ENCODE measurements around the gene SORCS2.

- TF ChIP-seq CTCF (optimal IDR thresholded peaks at IDR 0.05 in 1 of 3, IDR thresholded peaks at IDR 0.05 in 1 of 3, conservative IDR thresholded peaks at IDR 0.05 in 1 of 3; ENCODE audit: extremely low read depth in 1 of 3, insufficient read depth in 2 of 3, low read length in 3 of 3), result no peak
- TF ChIP-seq EZH2 (IDR thresholded peaks at IDR 0.05; ENCODE audit: low read length), result no peak
Measured at GRCh38 chr4:7424553-7425111, 232.3 kb downstream of the SORCS2 start.

Measured in keratinocyte (primary cell).